Brain microvascular endothelial cell (primary cell): ENCODE measurements around the gene COL23A1.

Source experiments
- DNase-seq: peaks from one replicate; pipeline ENCODE4 v3.0.0-alpha.2; 2020
- H3K27ac ChIP-seq: fragments of 250-450 bp; sonication (Bioruptor Pico); 2 replicates; pipeline ENCODE4 v1.5.1; 2020; ENCODE audit warnings: mild to moderate bottlenecking, moderate library complexity
- H3K27me3 ChIP-seq: fragments of 250-450 bp; sonication (Bioruptor Pico); replicated peaks from 2 replicates; pipeline ENCODE4 v1.5.1; 2020; ENCODE audit warnings: mild to moderate bottlenecking
- H3K36me3 ChIP-seq: fragments of 250-450 bp; sonication (Bioruptor Pico); replicated peaks from 2 replicates; pipeline ENCODE4 v1.5.1; 2020; ENCODE audit warnings: mild to moderate bottlenecking
- H3K4me3 ChIP-seq: 2 replicates; pipeline ENCODE4 v1.5.1; 2011; ENCODE audit warnings: low read depth, mild to moderate bottlenecking, control low read depth, low read length, moderate library complexity
- CTCF ChIP-seq: IDR thresholded peaks from 2 replicates; pipeline ENCODE4 v1.5.1; 2011; ENCODE audit warnings: low read depth, mild to moderate bottlenecking, moderate library complexity, low read length, control low read depth, inconsistent platforms; ENCODE audit errors: missing control alignments
- in situ Hi-C: cut with HindIII; loops from 2 replicates; pipeline ENCODE4 v1.10.0; 2017; ENCODE audit warnings: low sequenced_read_pairs, low pct_ligation_motif_present

The COL23A1 gene

GRCh38 chr5:178538741-178539229, 51.4 kb downstream of the COL23A1 start:
- DNase-seq = no peak
- in situ Hi-C loops = no loop called here
- H3K36me3 ChIP-seq = no peaks in the 10 kb centered on the region
- H3K27me3 ChIP-seq = no peaks in the 10 kb centered on the region
- H3K4me3 ChIP-seq = no peak overlapping the region
- H3K27ac ChIP-seq = no peak overlapping the region
- TF ChIP-seq CTCF = no peak

GRCh38 chr5:178537467-178538371, 52.5 kb downstream of the COL23A1 start:
- no peaks in the 10 kb centered on the region for H3K36me3 ChIP-seq
- no peak overlapping the region for H3K27ac ChIP-seq
- H3K4me3 ChIP-seq = no peak overlapping the region
- no peak for TF ChIP-seq CTCF
- in situ Hi-C loops = no loop called here
- H3K27me3 ChIP-seq = no peaks in the 10 kb centered on the region
- no peak for DNase-seq

GRCh38 chr5:178536541-178537466, 53.4 kb downstream of the COL23A1 start:
- no peaks in the 10 kb centered on the region for H3K36me3 ChIP-seq
- no peak for DNase-seq
- H3K27me3 ChIP-seq = no peaks in the 10 kb centered on the region
- TF ChIP-seq CTCF = no peak
- H3K27ac ChIP-seq = no peak overlapping the region
- in situ Hi-C loops = no loop called here
- no peak overlapping the region for H3K4me3 ChIP-seq

- TF ChIP-seq CTCF = no peak
- H3K27ac ChIP-seq = no peak overlapping the region
These were observed 54.7 kb downstream of the COL23A1 start for GRCh38 chr5:178535299-178536175.

GRCh38 chr5:178533136-178533535, 57.1 kb downstream of the COL23A1 start:
- no peaks in the 10 kb centered on the region for H3K27me3 ChIP-seq
- H3K36me3 ChIP-seq = no peaks in the 10 kb centered on the region
- in situ Hi-C loops = no loop called here
- DNase-seq = no peak
- H3K4me3 ChIP-seq = no peak overlapping the region
- TF ChIP-seq CTCF = no peak
- H3K27ac ChIP-seq = no peak overlapping the region

More at GRCh38 chr5:178535299-178536175, 54.7 kb downstream of the COL23A1 start:
- Histone ChIP-seq H3K27me3 (no peaks in the 10 kb centered on the region), H3K36me3 (no peaks in the 10 kb centered on the region), H3K4me3 (no peak overlapping the region)
- in situ Hi-C loops = no loop called here
- no peak for DNase-seq
